ENCODE results near the gene AJAP1.

Gene AJAP1

GRCh38 chr1:4771721-4772120, 117.3 kb downstream of the AJAP1 start:
- DNase-seq (ENCODE audit: low read depth), result no peak

GRCh38 chr1:4772294-4773010, 118.0 kb downstream of the AJAP1 start:
- DNase-seq (ENCODE audit: low read depth), result no peak

GRCh38 chr1:4773226-4773625, 118.8 kb downstream of the AJAP1 start:
- no peak for DNase-seq (ENCODE audit: low read depth)

DNA sequence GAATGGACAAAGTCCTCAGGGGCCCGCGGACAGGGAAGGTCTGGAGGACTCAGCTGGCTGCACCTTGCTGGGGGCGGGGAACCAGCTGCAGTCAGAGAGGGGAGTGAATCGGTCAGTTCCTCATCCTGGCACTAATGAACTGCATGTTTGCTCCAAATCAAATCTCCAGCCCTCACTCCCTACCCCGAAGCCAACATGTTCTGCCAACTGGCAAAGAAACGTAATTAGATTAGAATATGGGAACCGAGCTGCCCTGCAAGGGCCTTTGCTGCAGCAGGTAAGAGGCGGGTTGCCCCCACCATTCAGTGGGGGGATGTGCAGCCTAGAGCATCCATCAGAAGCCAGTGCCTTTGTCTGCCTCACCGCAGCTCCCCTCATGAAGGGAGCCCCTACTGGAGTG, 121.1 kb downstream of the AJAP1 start:
- DNase-seq (ENCODE audit: low read depth), result no peak

GRCh38 chr1:4778056-4778455, 123.6 kb downstream of the AJAP1 start:
- no peak for DNase-seq (ENCODE audit: low read depth)

DNA sequence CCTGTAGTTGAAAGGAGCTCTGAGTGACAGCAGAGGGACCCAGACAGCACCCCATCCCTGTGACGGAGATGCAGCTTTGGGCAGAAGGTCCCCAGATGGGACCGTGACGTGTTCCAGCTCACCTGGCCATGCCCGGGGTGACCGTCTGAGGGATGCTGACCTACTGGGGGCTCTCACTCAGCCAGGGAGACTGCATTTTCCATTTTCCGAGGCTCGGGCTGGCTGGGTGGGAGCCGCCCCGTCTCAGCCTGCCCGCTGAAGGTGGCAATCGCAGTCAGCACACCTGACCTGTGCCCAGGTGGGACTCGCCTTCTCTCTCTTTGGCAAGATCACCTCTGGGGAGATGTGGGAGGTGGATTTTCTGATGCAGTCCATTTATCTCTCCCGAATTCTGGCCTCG, 127.2 kb downstream of the AJAP1 start:
- DNase-seq (ENCODE audit: low read depth), result no peak

DNA sequence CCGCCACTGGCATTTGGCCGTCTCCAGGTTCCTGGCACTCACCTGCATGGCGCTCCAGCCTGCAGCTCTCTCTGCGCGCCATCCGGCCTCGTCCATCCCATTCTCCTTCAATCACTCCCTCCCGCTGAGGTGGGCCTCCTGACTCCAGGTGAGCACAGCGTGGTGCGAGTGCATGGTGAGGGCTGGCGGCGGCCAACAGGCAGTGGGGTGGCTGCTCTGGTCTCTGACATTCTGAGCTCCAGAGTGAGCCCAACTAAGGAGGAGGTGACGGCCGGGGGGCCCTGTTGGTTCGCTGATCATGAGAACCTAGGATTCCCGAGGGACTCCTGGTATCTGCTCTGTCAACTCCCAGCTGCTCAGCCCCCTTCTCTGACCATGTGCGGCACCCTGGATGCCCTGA, 130.4 kb downstream of the AJAP1 start:
- no peak for DNase-seq (ENCODE audit: low read depth)

GRCh38 chr1:4786055-4786454, 131.6 kb downstream of the AJAP1 start:
- no peak for DNase-seq (ENCODE audit: low read depth)

GRCh38 chr1:4787551-4787950, 133.1 kb downstream of the AJAP1 start:
- DNase-seq (ENCODE audit: low read depth), result no peak

- DNase-seq (ENCODE audit: low read depth), result no peak
Observed at GRCh38 chr1:4792565-4792964, 138.2 kb downstream of the AJAP1 start.

DNA sequence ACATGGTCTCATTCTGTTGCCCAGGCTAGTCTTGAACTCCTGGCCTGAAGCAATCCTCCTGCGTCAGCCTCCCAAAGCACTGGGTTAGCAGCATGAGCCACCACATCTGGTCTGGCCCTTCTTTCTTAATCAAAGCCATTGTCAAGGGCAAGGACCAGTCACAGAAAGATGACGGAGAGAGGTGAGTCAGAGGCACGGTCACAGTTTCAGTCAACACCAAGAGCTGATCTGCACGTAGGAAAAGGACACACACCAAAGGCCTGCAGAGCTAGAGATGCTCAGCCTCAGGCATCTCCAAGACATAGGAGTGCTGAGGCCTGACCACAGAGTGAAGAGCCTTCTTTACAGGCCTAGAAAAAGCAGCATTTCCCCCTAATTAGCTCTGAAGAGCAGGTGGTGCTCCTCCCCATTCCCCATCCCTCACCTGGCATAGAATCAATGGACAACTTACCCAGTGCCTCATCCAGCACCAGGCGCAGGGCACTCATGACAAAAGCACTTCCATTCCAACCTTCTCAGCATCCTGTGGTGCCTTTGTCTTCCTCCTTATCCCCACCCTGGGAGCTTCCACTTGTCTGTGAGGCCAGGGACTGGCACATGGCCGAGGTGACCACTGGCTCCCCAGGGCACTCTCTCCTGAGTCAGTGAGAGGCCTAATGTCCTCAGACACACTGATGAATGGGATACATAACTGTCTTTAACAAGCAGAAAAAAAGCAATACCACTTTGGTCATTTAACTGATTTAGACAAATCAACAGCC, 139.8 kb downstream of the AJAP1 start:
- no peak for DNase-seq (ENCODE audit: low read depth)

DNA sequence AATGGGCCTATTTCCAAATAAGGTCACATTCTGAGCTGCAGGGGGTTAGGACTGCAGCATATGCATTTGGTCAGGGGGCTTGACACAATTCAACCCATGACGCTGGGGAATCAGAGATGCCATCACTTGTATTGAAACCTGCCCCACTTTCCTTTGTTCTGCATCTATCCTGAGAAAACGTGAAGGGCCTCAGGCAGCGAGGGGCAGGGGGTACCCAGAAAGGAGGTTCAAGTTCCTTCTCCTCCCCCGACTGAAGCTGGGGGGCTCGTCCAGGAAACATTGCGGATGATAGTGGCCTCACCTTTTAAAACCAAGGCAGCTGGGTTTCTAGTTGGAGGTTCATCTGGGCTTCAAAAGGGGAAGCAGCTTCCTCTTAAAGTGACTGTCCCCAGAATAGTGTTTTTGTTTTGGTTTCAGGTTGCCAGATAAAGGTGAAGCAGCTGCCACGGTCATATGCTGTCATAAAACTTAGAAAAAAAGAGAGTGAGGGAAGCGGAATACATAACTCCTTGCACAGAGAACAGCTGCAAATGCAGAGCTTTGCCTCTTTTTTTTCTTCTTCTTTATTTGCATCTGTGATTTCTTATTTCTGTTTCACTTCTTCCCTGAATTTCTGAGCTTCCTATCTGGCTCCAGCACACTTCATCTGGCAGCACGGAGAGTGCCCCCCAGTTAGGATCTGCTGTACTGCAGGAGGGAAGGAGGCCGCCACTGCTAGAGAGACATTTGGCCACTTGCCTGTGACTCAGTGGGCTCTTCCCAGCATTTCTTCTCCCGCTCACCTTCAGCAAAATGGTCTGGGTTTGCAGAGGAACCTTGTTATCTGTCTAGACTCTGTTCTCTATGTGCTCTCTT, 142.0 kb downstream of the AJAP1 start:
- DNase-seq (ENCODE audit: low read depth), result no peak

- no peak for DNase-seq (ENCODE audit: low read depth)
Observed at GRCh38 chr1:4797016-4797410, 142.6 kb downstream of the AJAP1 start.

DNA sequence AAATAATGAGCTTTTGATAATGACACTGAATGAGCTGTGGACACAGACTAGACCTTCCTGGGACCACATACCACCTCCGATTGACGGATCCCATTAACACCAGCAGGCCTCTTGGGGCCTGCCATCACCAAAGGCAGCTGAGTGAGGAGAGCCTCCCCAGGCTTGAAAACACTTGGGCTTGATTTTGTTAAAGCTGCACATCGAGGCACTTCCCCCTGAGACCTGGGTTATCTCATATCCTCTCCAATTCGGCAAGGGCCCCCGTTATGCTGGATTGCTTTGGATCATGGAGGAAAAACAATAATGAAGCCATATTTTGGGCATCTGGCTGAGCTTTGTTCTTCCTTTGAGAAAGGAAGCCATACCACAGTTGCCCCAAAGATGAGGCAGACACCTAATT, 143.0 kb downstream of the AJAP1 start:
- no peak for DNase-seq (ENCODE audit: low read depth)

DNA sequence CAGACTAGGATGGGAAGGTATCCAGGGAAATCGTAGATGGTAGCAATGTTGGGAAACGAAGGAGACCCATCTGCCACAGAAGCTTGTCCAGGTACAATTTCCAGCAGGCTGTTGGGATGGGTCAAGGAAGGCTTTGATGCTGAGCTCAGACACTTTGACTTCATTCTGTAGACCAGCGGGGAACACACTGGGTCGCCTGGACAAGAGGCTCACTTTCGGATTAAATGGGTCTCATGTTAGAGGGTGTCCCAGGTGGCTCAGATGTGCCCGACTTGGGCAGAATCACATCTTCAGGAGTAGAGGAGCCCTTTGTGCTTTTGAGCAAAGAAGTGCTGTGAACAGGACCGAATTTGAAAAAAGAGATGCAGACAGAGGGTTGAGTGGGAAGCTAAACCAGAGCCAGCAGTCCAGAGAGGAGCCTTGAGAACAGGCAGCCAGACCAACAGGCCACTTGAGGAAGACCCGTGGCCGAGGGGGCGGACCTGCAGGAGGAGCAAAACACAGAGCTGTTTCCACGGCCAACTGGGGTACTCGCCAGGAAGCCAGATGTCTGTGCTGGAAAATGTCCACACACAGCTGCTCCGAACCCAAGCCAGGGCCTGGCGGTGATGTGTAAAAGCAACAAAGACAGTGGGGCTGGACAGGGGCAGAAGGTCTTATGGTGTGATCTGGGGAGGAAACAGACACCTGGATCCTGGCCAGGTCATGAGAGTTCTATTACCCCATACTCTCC, 146.9 kb downstream of the AJAP1 start:
- no peak for DNase-seq (ENCODE audit: low read depth)

GRCh38 chr1:4802024-4802423, 147.6 kb downstream of the AJAP1 start:
- DNase-seq (ENCODE audit: low read depth), result no peak

GRCh38 chr1:4803335-4803734, 148.9 kb downstream of the AJAP1 start:
- no peak for DNase-seq (ENCODE audit: low read depth)

- no peak for DNase-seq (ENCODE audit: low read depth)
Observed at GRCh38 chr1:4805987-4806386, 151.6 kb downstream of the AJAP1 start.

GRCh38 chr1:4820543-4820942, 166.1 kb downstream of the AJAP1 start:
- DNase-seq (ENCODE audit: low read depth), result no peak

DNA sequence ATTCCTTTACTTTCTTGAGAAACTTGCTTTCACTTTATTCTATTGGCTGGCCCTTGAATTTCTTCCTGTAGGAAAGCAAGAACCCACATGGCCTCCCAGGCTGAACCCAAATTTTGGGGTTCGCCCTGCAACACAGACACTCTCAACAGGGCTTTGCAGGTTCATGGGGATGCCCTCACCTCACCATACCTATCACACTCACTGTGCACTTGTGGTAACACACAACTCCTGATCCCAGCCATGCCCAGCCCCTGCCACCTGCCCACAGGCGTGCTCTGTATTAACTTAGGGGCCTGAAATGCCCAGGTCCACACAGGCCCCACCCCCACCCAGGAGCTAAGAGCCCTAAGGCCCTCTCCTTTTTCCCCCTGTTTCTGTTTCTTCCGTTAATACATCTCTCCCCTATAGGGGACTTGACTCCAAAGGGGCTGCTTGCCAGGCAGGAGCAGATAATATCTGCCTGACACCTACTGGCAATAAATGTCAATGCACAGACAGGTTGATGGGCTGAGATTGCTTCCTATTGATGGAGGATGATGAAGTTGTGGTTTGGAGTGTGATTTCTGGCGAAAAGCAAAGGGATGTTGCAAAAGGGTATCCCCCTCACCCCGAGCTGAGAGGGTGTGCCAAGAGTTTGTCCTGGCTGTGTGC, 171.5 kb downstream of the AJAP1 start:
- DNase-seq (ENCODE audit: low read depth), result no peak

GRCh38 chr1:4830707-4831106, 176.3 kb downstream of the AJAP1 start:
- no peak for DNase-seq (ENCODE audit: low read depth)

DNA sequence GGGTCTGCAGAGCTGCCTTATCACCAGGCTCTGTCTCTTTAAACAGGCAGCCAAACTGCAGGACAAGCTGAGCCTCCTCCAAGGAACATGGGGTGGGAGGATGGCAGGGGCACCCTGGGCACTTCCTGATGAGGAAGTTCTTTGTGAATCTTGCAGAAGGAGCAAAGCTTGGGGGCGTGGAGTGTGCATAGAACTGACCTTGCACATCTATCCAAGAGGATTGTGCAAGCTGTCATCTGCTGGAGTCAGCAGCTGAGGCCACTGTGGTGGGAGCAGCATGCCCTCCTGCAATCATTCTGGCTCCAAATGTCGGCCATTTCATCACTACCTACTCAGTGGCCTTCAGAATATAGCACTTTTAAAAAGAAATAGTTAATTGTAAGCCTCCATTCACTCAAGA, 182.2 kb downstream of the AJAP1 start:
- no peak for DNase-seq (ENCODE audit: low read depth)

All from T follicular helper cell (primary cell).